ENCODE measurements around the gene UGT1A6. TPM values are rescaled to one million over a fixed set of nuclear protein-coding genes. Genes with fewer than 3 reads are reported as not detected.
"Not testable (repeated sequence)": the region's sequence is repeated elsewhere in the genome, so short reads cannot be mapped to it uniquely, and the experiment has no call there.

Gene UGT1A6
- total RNA-seq = not detected in 2 replicates
- long read RNA-seq = 0 reads

DNA sequence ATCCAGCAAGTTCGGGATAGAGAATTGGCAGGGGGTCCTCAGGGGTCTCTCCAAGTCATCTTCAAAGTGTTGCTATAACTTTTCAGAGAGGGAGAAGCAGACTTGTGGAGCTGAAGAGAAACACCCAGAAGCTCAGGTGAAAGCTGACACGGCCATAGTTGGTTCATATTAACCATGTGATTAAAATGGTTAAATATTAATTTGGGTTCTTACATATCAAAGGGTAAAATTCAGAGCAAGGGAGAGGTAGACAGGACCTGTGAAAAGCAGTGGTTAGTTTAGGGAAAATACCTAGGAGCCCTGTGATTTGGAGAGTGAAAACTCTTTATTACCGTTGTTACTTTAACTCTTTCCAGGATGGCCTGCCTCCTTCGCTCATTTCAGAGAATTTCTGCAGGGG, at the start of gene UGT1A6:
TSS of gene UGT1A6 (plus strand) at position 243 of the 400 bp plus-strand sequence. CDS start at position 358, 115 bp downstream.
- H3K27me3 Mint-ChIP-seq = no peaks in the 10 kb centered on the region
- H3K4me1 Mint-ChIP-seq (ENCODE audit: low read depth) = peaks cover 11% of the 10 kb centered on the region
- no peaks in the 10 kb centered on the region for H3K36me3 Mint-ChIP-seq (ENCODE audit: insufficient read depth)
- no peak within 1 kb of the TSS for H3K4me3 Mint-ChIP-seq (ENCODE audit: low read depth)
- no peak for TF ChIP-seq CTCF (IDR thresholded peaks at IDR 0.05; ENCODE audit: unreplicated experiment)
- DNase-seq (ENCODE audit: low spot score, unreplicated experiment) = no peak
- no peak within 1 kb of the TSS for H3K27ac Mint-ChIP-seq
- H3K9me3 Mint-ChIP-seq (ENCODE audit: low read depth) = peaks cover 3% of the 10 kb centered on the region

- H3K27ac Mint-ChIP-seq = no peak overlapping the region
- H3K36me3 Mint-ChIP-seq (ENCODE audit: insufficient read depth) = no peaks in the 10 kb centered on the region
- peak; percentile 22 for TF ChIP-seq CTCF (IDR thresholded peaks at IDR 0.05; ENCODE audit: unreplicated experiment)
- H3K27me3 Mint-ChIP-seq = no peaks in the 10 kb centered on the region
- peaks cover 25% of the 10 kb centered on the region for H3K9me3 Mint-ChIP-seq (ENCODE audit: low read depth)
- H3K4me1 Mint-ChIP-seq (ENCODE audit: low read depth) = no peaks in the 10 kb centered on the region
- DNase-seq (ENCODE audit: low spot score, unreplicated experiment) = no peak
- no peak overlapping the region for H3K4me3 Mint-ChIP-seq (ENCODE audit: low read depth)
These were observed 49.6 kb upstream of the UGT1A6 start for GRCh38 chr2:233643128-233643527.

DNA sequence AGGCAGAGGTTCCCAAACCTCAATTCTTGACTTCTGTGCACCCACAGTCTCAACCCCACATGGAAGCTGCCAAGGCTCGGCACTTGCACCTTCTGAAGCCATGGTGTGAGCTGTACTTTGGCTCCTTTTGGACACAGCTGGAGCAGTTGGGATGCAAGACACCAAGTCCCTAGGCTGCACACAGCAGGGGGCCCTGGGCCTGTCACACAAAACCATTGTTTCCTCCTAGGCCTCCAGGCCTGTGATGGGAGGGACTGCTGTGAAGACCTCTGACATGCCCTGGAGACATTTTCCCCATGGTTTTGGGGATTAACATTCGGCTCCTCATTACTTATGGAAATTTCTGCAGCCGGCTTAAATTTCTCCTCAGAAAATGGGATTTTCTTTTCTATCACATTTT, 46.7 kb upstream of the UGT1A6 start:
- not testable (repeated sequence) for DNase-seq (ENCODE audit: low spot score, unreplicated experiment); H3K4me3 Mint-ChIP-seq (ENCODE audit: low read depth); H3K27me3 Mint-ChIP-seq; H3K4me1 Mint-ChIP-seq (ENCODE audit: low read depth); H3K27ac Mint-ChIP-seq; H3K36me3 Mint-ChIP-seq (ENCODE audit: insufficient read depth)
- H3K9me3 Mint-ChIP-seq (ENCODE audit: low read depth) = peaks cover 25% of the 10 kb centered on the region

DNA sequence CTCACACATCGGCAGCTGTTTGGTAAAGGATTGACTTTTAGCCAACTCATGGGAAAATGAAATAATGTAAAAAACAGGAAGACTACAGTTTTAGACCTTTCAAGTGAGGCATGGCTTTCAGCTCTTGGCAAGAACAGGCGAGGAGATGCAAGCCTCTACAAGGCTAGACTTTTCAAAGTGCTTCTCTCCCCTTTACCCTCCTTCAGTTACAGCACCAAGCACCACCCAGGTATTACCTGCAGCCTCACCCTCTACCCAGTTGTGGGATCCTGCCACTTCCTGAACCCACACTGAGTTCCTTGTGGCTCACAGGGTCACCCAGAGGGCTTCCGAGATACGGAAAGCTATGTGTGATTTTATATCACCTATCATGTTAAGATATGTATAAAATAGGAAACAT, 41.7 kb upstream of the UGT1A6 start:
- Mint-ChIP-seq H3K4me3 (ENCODE audit: low read depth) (no peak overlapping the region), H3K4me1 (ENCODE audit: low read depth) (no peaks in the 10 kb centered on the region), H3K36me3 (ENCODE audit: insufficient read depth) (no peaks in the 10 kb centered on the region), H3K27ac (no peak overlapping the region), H3K27me3 (peaks cover 7% of the 10 kb centered on the region), H3K9me3 (ENCODE audit: low read depth) (peaks cover 16% of the 10 kb centered on the region)
- no peak for DNase-seq (ENCODE audit: low spot score, unreplicated experiment)
- no peak for TF ChIP-seq CTCF (IDR thresholded peaks at IDR 0.05; ENCODE audit: unreplicated experiment)

DNA sequence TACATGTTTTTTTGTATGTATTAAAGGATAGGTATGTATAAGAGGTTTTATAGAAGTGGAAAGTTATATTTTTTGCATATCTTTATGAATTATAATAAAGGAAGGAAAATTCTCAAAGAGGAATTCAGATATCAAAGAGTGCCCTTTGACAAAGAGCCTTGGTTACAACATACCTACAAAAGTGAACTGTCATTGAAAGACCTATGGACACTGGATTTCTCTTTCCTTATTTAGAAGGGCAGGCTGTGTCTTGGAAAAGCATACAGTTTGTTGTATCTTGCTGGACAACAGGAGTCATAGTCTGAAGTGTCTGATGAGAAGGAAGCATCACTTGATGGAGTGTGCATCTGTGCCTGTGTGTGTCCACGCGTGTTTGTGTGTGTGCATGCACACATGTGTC, 41.3 kb upstream of the UGT1A6 start:
- Mint-ChIP-seq H3K36me3 (ENCODE audit: insufficient read depth) (no peaks in the 10 kb centered on the region), H3K4me1 (ENCODE audit: low read depth) (no peaks in the 10 kb centered on the region), H3K27ac (no peak overlapping the region), H3K4me3 (ENCODE audit: low read depth) (no peak overlapping the region), H3K27me3 (peaks cover 7% of the 10 kb centered on the region), H3K9me3 (ENCODE audit: low read depth) (peaks cover 14% of the 10 kb centered on the region)
- TF ChIP-seq CTCF (IDR thresholded peaks at IDR 0.05; ENCODE audit: unreplicated experiment) = no peak
- DNase-seq (ENCODE audit: low spot score, unreplicated experiment) = no peak

DNA sequence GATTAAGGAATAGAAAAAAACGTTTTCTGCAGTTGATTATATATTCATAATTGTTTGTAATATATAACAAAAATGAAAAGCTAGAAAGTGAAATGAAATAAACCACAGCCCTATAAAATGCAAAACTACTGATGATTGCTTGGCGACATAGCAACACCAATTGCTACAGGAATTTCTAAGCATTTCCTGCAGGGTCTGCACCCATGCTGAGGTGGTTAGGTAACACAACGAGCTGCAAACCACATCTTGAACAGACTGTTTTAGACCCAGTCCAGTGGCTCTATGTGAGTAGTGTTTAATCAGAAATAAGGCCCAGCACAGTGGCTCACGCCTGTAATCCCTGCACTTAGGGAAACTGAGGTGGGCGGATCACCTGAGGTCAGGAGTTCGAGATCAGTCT, 38.2 kb upstream of the UGT1A6 start:
- Mint-ChIP-seq H3K9me3 (ENCODE audit: low read depth) (no peaks in the 10 kb centered on the region), H3K27me3 (peaks cover 13% of the 10 kb centered on the region)

More for the DNA sequence above, 38.2 kb upstream of the UGT1A6 start:
- no peak for DNase-seq (ENCODE audit: low spot score, unreplicated experiment)
- Mint-ChIP-seq H3K4me1 (ENCODE audit: low read depth) (no peaks in the 10 kb centered on the region), H3K4me3 (ENCODE audit: low read depth) (no peak overlapping the region), H3K36me3 (ENCODE audit: insufficient read depth) (no peaks in the 10 kb centered on the region), H3K27ac (no peak overlapping the region)
- TF ChIP-seq CTCF (IDR thresholded peaks at IDR 0.05; ENCODE audit: unreplicated experiment) = no peak

Measured in progenitor cell of endocrine pancreas (in vitro differentiated cells).